Neural cell (in vitro differentiated cells): Measurements from ENCODE around the gene HS6ST3. TPM values are rescaled to one million over a fixed set of nuclear protein-coding genes. Genes with fewer than 3 reads are reported as not detected.

Experiments used
- H2AFZ ChIP-seq: fragments of 200-600, 300-800 bp; sonication (generic), shearing (Covaris generic); 2 replicates; pipeline ENCODE4 v1.6.0; 2014; ENCODE audit warnings: low read depth, mild to moderate bottlenecking, antibody characterized with exemption, low read length, moderate library complexity
- H3F3A ChIP-seq: fragments of 200-600 bp; shearing (Covaris generic); 2 replicates; pipeline ENCODE4 v1.6.1; 2016; ENCODE audit warnings: mild to moderate bottlenecking, moderate library complexity, mixed read lengths, antibody characterized with exemption, low read length; ENCODE audit not compliant: insufficient read depth, poor library complexity, severe bottlenecking
- H3K27ac ChIP-seq: fragments of 200-600, 300-800 bp; sonication (generic), shearing (Covaris generic); 2 replicates; pipeline ENCODE4 v1.5.1; 2014; ENCODE audit warnings: mild to moderate bottlenecking, low read length, moderate library complexity
- H3K27me3 ChIP-seq: fragments of 300-800, 200-600 bp; sonication (generic), shearing (Covaris generic); 2 replicates; pipeline ENCODE4 v1.6.0; 2014; ENCODE audit warnings: mild to moderate bottlenecking, low read depth, low read length, moderate library complexity; ENCODE audit not compliant: insufficient read depth
- H3K36me3 ChIP-seq: fragments of 300-800, 200-600 bp; sonication (generic), shearing (Covaris generic); 2 replicates; pipeline ENCODE4 v1.5.1; 2014; ENCODE audit warnings: mild to moderate bottlenecking, antibody characterized with exemption, low read length, moderate library complexity; ENCODE audit not compliant: insufficient read depth
- H3K4me2 ChIP-seq: fragments of 300-800, 200-600 bp; sonication (generic), shearing (Covaris generic); 2 replicates; pipeline ENCODE4 v1.6.0; 2014; ENCODE audit warnings: mild to moderate bottlenecking, low read length
- H3K4me3 ChIP-seq: fragments of 300-800, 200-600 bp; sonication (generic), shearing (Covaris generic); 2 replicates; pipeline ENCODE4 v1.5.1; 2014; ENCODE audit warnings: mild to moderate bottlenecking, low read length, moderate library complexity
- H3K79me2 ChIP-seq: fragments of 200-600 bp; shearing (Covaris generic); replicated peaks from 2 replicates; pipeline ENCODE4 v1.6.0; 2014; ENCODE audit warnings: mild to moderate bottlenecking, low read length, moderate library complexity; ENCODE audit not compliant: insufficient read depth
- H3K9ac ChIP-seq: fragments of 300-800, 200-600 bp; sonication (generic), shearing (Covaris generic); 2 replicates; pipeline ENCODE4 v1.6.1; 2016; ENCODE audit warnings: mild to moderate bottlenecking, low read length, mixed read lengths
- H3K9me2 ChIP-seq: fragments of 200-600 bp; shearing (Covaris generic); 2 replicates; pipeline ENCODE4 v1.6.1; 2016; ENCODE audit warnings: mild to moderate bottlenecking, low read length, mixed read lengths; ENCODE audit not compliant: insufficient read depth
- H3K9me3 ChIP-seq: fragments of 200-600, 300-800 bp; sonication (generic), shearing (Covaris generic); 2 replicates; pipeline ENCODE4 v1.6.1; 2016; ENCODE audit warnings: mild to moderate bottlenecking, mixed run types, low read length, moderate library complexity, mixed read lengths
- H4K20me1 ChIP-seq: fragments of 200-600 bp; shearing (Covaris generic); 2 replicates; pipeline ENCODE4 v1.6.1; 2016; ENCODE audit warnings: mild to moderate bottlenecking, mixed run types; ENCODE audit not compliant: insufficient read depth
- EP300 ChIP-seq: fragments of 450-650 bp; conservative IDR thresholded peaks from 2 replicates; pipeline ENCODE4 v1.6.1; 2014; ENCODE audit warnings: antibody characterized with exemption, mild to moderate bottlenecking, moderate library complexity; ENCODE audit not compliant: poor library complexity, severe bottlenecking
- EZH2 ChIP-seq: fragments of 200-600, 300-800 bp; shearing (Covaris generic), sonication (generic); IDR thresholded peaks from 2 replicates; pipeline ENCODE4 v1.6.1; 2014; ENCODE audit warnings: antibody characterized with exemption, low read length, borderline replicate concordance, mild to moderate bottlenecking; ENCODE audit not compliant: insufficient read depth, poor library complexity, severe bottlenecking
- MXI1 ChIP-seq: fragments of 450-650 bp; conservative IDR thresholded peaks from 2 replicates; pipeline ENCODE4 v1.6.1; 2014; ENCODE audit warnings: antibody characterized with exemption, mild to moderate bottlenecking; ENCODE audit not compliant: poor library complexity, severe bottlenecking
- POLR2AphosphoS5 ChIP-seq: IDR thresholded peaks from 2 replicates; pipeline ENCODE4 v1.6.1; 2012
- RAD21 ChIP-seq: fragments of 450-650 bp; conservative IDR thresholded peaks from 2 replicates; pipeline ENCODE4 v1.6.1; 2014; ENCODE audit warnings: antibody characterized with exemption, mild to moderate bottlenecking, moderate library complexity
- REST ChIP-seq: IDR thresholded peaks from 2 replicates; pipeline ENCODE4 v1.6.1; 2012; ENCODE audit warnings: borderline replicate concordance
- SMC3 ChIP-seq: fragments of 450-650 bp; conservative IDR thresholded peaks from 2 replicates; pipeline ENCODE4 v1.6.1; 2014; ENCODE audit warnings: antibody characterized with exemption, mild to moderate bottlenecking, moderate library complexity; ENCODE audit not compliant: poor library complexity
- TAF1 ChIP-seq: IDR thresholded peaks from 2 replicates; pipeline ENCODE4 v1.6.1; 2012; ENCODE audit warnings: low read depth
- polyA plus RNA-seq: library from polyadenylated mRNA; depleted of rRNA; stranded (reverse); fragments of >200 nt; gene quantifications from 2 replicates; pipeline ENCODE4 v1.2.3, GENCODE V29; 2014
- TF ChIP-seq, protein P1 (sequence below): fragments of 450-650 bp; IDR thresholded peaks from 2 replicates; pipeline ENCODE4 v1.5.1; 2014; ENCODE audit warnings: antibody characterized with exemption, mild to moderate bottlenecking, moderate library complexity; ENCODE audit not compliant: poor library complexity, severe bottlenecking

HS6ST3 gene
- polyA plus RNA-seq, 1 donor from 2014 or later = 10.9 TPM

- no peak overlapping the region for H2AFZ ChIP-seq
- peaks cover 33% of the 10 kb centered on the region for H3K27me3 ChIP-seq
- H3K9me2 ChIP-seq = no peaks in the 10 kb centered on the region
- no peaks in the 10 kb centered on the region for H3K9me3 ChIP-seq
- H3K4me2 ChIP-seq = no peak overlapping the region
- no peaks in the 10 kb centered on the region for H3K79me2 ChIP-seq
- H3K4me3 ChIP-seq = no peak overlapping the region
- H4K20me1 ChIP-seq = no peaks in the 10 kb centered on the region
- no peak overlapping the region for H3K27ac ChIP-seq
- no peaks in the 10 kb centered on the region for H3K36me3 ChIP-seq
- TF ChIP-seq, protein P1, sequence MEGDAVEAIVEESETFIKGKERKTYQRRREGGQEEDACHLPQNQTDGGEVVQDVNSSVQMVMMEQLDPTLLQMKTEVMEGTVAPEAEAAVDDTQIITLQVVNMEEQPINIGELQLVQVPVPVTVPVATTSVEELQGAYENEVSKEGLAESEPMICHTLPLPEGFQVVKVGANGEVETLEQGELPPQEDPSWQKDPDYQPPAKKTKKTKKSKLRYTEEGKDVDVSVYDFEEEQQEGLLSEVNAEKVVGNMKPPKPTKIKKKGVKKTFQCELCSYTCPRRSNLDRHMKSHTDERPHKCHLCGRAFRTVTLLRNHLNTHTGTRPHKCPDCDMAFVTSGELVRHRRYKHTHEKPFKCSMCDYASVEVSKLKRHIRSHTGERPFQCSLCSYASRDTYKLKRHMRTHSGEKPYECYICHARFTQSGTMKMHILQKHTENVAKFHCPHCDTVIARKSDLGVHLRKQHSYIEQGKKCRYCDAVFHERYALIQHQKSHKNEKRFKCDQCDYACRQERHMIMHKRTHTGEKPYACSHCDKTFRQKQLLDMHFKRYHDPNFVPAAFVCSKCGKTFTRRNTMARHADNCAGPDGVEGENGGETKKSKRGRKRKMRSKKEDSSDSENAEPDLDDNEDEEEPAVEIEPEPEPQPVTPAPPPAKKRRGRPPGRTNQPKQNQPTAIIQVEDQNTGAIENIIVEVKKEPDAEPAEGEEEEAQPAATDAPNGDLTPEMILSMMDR = no peak
- TF ChIP-seq MXI1 = no peak
- TF ChIP-seq TAF1 = no peak
- TF ChIP-seq SMC3 = no peak
- no peak for TF ChIP-seq RAD21
- TF ChIP-seq POLR2AphosphoS5 = no peak
- TF ChIP-seq EZH2 = no peak
- no peak for TF ChIP-seq EP300
- TF ChIP-seq REST = no peak
- no peaks in the 10 kb centered on the region for H3F3A ChIP-seq
- no peak overlapping the region for H3K9ac ChIP-seq
Measured at GRCh38 chr13:96086736-96087135, 3.2 kb upstream of the HS6ST3 start.

DNA sequence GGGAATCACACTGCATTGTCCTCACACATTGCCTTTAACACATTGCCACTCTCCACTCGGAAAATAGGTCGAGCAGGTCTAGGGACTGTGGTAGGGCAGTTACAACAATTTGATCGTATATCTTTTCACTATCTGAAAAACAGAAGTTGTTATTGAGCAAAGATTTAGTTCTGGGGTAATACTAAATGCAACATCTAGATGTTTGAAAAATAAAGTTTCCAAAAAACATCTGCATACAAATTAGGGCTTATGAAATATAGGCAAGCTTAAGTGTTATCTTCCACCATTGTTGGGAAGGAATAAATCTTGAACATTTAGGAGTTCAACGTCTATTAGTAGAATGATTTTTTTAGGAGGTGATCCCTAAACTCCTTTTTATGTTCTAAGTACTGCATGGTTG, 768 bp upstream of the HS6ST3 start:
- Histone ChIP-seq H3K4me3 (peak overlapping the region; percentile 83), H2AFZ (no peak overlapping the region), H3K27ac (no peak overlapping the region), H3K4me2 (peak overlapping the region; percentile 75), H3K9me3 (no peaks in the 10 kb centered on the region), H3K36me3 (no peaks in the 10 kb centered on the region), H4K20me1 (no peaks in the 10 kb centered on the region), H3F3A (no peaks in the 10 kb centered on the region), H3K9me2 (no peaks in the 10 kb centered on the region), H3K27me3 (peaks cover 55% of the 10 kb centered on the region), H3K9ac (no peak overlapping the region), H3K79me2 (no peaks in the 10 kb centered on the region)
- TF ChIP-seq SMC3 = no peak
- TF ChIP-seq, protein P1 = no peak
- no peak for TF ChIP-seq TAF1
- TF ChIP-seq EP300 = no peak
- no peak for TF ChIP-seq REST
- TF ChIP-seq RAD21 = no peak
- TF ChIP-seq POLR2AphosphoS5 = no peak
- TF ChIP-seq EZH2 = no peak
- no peak for TF ChIP-seq MXI1
